GM23248 (cell line): ENCODE data around the gene NUP98. TPM values are rescaled to one million over a fixed set of nuclear protein-coding genes. Genes with fewer than 3 reads are reported as not detected.
"Not testable (repeated sequence)": the region's sequence is repeated elsewhere in the genome, so short reads cannot be mapped to it uniquely, and the experiment has no call there.

ENCODE experiments used
- DNase-seq: peaks from one replicate; pipeline ENCODE4 v3.0.0-alpha.2; 2015
- H2AFZ ChIP-seq: fragments of 200-600 bp; sonication (generic); 2 replicates; pipeline ENCODE4 v1.6.1; 2016; ENCODE audit warnings: antibody characterized with exemption
- H3F3A ChIP-seq: fragments of 200-600 bp; sonication (generic); 2 replicates; pipeline ENCODE4 v1.6.1; 2016; ENCODE audit warnings: mild to moderate bottlenecking, antibody characterized with exemption, mixed run types; ENCODE audit not compliant: insufficient read depth
- H3K27ac ChIP-seq: fragments of 200-600 bp; sonication (generic); 2 replicates; pipeline ENCODE4 v1.5.1; 2016; ENCODE audit warnings: mild to moderate bottlenecking
- H3K27me3 ChIP-seq: fragments of 200-600 bp; sonication (generic); replicated peaks from 2 replicates; pipeline ENCODE4 v1.6.1; 2016; ENCODE audit warnings: mild to moderate bottlenecking; ENCODE audit not compliant: insufficient read depth
- H3K36me3 ChIP-seq: fragments of 200-600 bp; sonication (generic); 2 replicates; pipeline ENCODE4 v1.6.1; 2016; ENCODE audit warnings: low read depth, mild to moderate bottlenecking
- H3K4me1 ChIP-seq: fragments of 200-600 bp; sonication (generic); 2 replicates; pipeline ENCODE4 v1.6.1; 2016; ENCODE audit warnings: mild to moderate bottlenecking; ENCODE audit not compliant: insufficient read depth
- H3K4me2 ChIP-seq: fragments of 200-600 bp; sonication (generic); one replicate; pipeline ENCODE4 v1.6.1; 2016; ENCODE audit warnings: mild to moderate bottlenecking; ENCODE audit not compliant: unreplicated experiment
- H3K4me3 ChIP-seq: fragments of 200-600 bp; sonication (generic); 2 replicates; pipeline ENCODE4 v1.5.1; 2016; ENCODE audit warnings: mild to moderate bottlenecking
- H3K79me2 ChIP-seq: fragments of 200-600 bp; sonication (generic); 2 replicates; pipeline ENCODE4 v1.6.1; 2016; ENCODE audit warnings: mild to moderate bottlenecking; ENCODE audit not compliant: insufficient read depth
- H3K9ac ChIP-seq: fragments of 200-600 bp; sonication (generic); 2 replicates; pipeline ENCODE4 v1.6.1; 2016; ENCODE audit warnings: mild to moderate bottlenecking
- H3K9me2 ChIP-seq: fragments of 200-600 bp; sonication (generic); 2 replicates; pipeline ENCODE4 v1.6.1; 2016; ENCODE audit warnings: mixed run types, mild to moderate bottlenecking, moderate library complexity; ENCODE audit not compliant: insufficient read depth
- H3K9me3 ChIP-seq: fragments of 200-600 bp; sonication (generic); one replicate; pipeline ENCODE4 v1.6.1; 2017; ENCODE audit warnings: low read depth
- H4K20me1 ChIP-seq: fragments of 200-600 bp; sonication (generic); 2 replicates; pipeline ENCODE4 v1.6.0; 2016; ENCODE audit not compliant: insufficient read depth
- EZH2 ChIP-seq: fragments of 200-600 bp; sonication (generic); IDR thresholded peaks from 2 replicates; pipeline ENCODE4 v1.6.1; 2018; ENCODE audit warnings: antibody characterized with exemption, mild to moderate bottlenecking; ENCODE audit not compliant: insufficient read depth, poor library complexity, severe bottlenecking
- EZH2phosphoT487 ChIP-seq: fragments of 200-600 bp; sonication (generic); IDR thresholded peaks from 2 replicates; pipeline ENCODE4 v1.6.1; 2018; ENCODE audit warnings: antibody characterized with exemption, moderate library complexity, mild to moderate bottlenecking, low read depth; ENCODE audit not compliant: insufficient read depth
- WGBS, 2 experiments: methylation state at CpG; one replicate each; pipeline ENCODE4 v1.1.6; 2015 to 2017; ENCODE audit warnings: low lambda C conversion rate in 2 of 2, low coverage in 1 of 2; ENCODE audit errors: missing lambda C conversion rate in 2 of 2; 5-methylcytosine and 5-hydroxymethylcytosine counted together
- in situ Hi-C: fragments of 300-500 bp; cut with MboI; formaldehyde crosslinking; loops from 2 replicates; pipeline ENCODE4 v1.15.0; 2020
- polyA plus RNA-seq: library from polyadenylated mRNA; unstranded; fragments of >200 nt; fragmentation: Nextera tagmentation; extraction: Ambion mirVana; gene quantifications from 2 replicates; pipeline ENCODE4 v1.2.1, GENCODE V29; 2016
- total RNA-seq: library from RNA; depleted of rRNA; stranded (reverse); fragments of >200 nt; shearing (Covaris generic); gene quantifications from 2 replicates; pipeline ENCODE4 v1.2.3, GENCODE V29; 2014

NUP98 gene
- total and polyA plus RNA-seq, 2 experiments from 2014 or later: 30.5 to 79.3 TPM

DNA sequence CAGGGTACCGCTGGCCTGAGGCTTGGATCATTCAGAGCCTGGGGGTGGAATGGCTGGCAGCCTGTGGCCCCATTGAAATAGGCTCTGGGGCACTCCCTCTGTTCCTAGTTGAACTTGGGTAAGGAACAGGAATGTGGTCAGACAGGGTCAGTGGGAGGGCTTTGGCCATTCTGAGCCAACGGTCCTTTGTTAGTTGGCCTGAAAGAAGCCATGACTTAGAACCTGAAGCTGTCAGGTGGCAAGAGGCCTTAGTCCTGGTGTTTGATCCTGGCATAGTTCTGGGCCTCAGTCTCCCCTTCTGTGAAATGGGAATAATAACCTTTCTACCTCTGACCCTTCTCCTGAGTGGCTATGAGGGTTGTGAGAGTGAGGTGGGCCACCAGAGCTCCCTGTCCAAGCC lies 19.3 kb upstream of the NUP98 start:
- Histone ChIP-seq H2AFZ (no peak overlapping the region), H3K36me3 (no peaks in the 10 kb centered on the region), H3K9me3 (no peaks in the 10 kb centered on the region), H3F3A (no peaks in the 10 kb centered on the region), H4K20me1 (no peaks in the 10 kb centered on the region), H3K4me1 (no peaks in the 10 kb centered on the region), H3K79me2 (no peaks in the 10 kb centered on the region), H3K27ac (no peak overlapping the region), H3K9ac (no peak overlapping the region), H3K27me3 (no peaks in the 10 kb centered on the region), H3K4me3 (no peak overlapping the region), H3K9me2 (no peaks in the 10 kb centered on the region), H3K4me2 (no peak overlapping the region)
- TF ChIP-seq EZH2phosphoT487: no peak
- no peak for TF ChIP-seq EZH2
- no peak for DNase-seq
- 95% methylated on average over 2 of the region's 2 CpGs for WGBS, 2 experiments
- in situ Hi-C loops: loop anchor here (25.0 kb wide), 1 partner anchor 354 kb away; no protein-coding TSS in a partner anchor

DNA sequence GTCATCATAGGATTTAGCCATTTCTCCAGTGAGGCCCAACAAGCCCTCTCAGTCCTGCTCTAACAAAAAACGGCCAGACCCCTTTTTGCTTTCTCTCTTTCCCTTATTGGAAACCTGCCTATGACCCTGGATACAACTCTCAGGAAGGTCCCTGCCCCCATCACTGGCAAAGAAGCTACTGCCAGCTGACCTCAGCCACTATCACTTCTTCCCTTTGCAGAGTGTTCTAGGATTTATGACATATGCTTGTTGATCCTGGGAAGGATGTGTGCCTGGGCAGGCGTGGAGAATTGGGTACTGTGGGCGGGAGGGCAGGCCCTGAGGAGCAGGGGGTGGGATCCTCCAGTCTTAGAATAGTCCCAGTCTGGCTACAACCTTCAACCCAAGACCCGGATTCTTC lies 18.5 kb upstream of the NUP98 start:
- no peaks in the 10 kb centered on the region for H3K79me2 ChIP-seq
- DNase-seq: no peak
- H4K20me1 ChIP-seq: no peaks in the 10 kb centered on the region
- TF ChIP-seq EZH2: no peak
- TF ChIP-seq EZH2phosphoT487: no peak
- H3K9ac ChIP-seq: no peak overlapping the region
- no peaks in the 10 kb centered on the region for H3F3A ChIP-seq
- H3K27ac ChIP-seq: no peak overlapping the region
- H3K9me2 ChIP-seq: no peaks in the 10 kb centered on the region
- H3K4me2 ChIP-seq: no peak overlapping the region
- no peaks in the 10 kb centered on the region for H3K27me3 ChIP-seq
- no peaks in the 10 kb centered on the region for H3K4me1 ChIP-seq
- in situ Hi-C loops: loop anchor here (25.0 kb wide), 1 partner anchor 354 kb away; no protein-coding TSS in a partner anchor
- no peak overlapping the region for H3K4me3 ChIP-seq
- H3K36me3 ChIP-seq: no peaks in the 10 kb centered on the region
- H2AFZ ChIP-seq: no peak overlapping the region
- 83 to 85% methylated on average over 4 of the region's 4 CpGs for WGBS, 2 experiments
- H3K9me3 ChIP-seq: no peaks in the 10 kb centered on the region

- not testable (repeated sequence) for H3K79me2 ChIP-seq, H3K27me3 ChIP-seq, H3K9me2 ChIP-seq, H3K4me2 ChIP-seq, H3K27ac ChIP-seq, H3K9me3 ChIP-seq, H3F3A ChIP-seq, H3K4me3 ChIP-seq, DNase-seq, H3K4me1 ChIP-seq, H2AFZ ChIP-seq, H4K20me1 ChIP-seq, H3K9ac ChIP-seq, H3K36me3 ChIP-seq
- 95 to 97% methylated on average over 5 of the region's 5 CpGs for WGBS, 2 experiments
- in situ Hi-C loops: loop anchor here (25.0 kb wide), 1 partner anchor 353 kb away; no protein-coding TSS in a partner anchor
Observed at GRCh38 chr11:3814832-3815231, 17.5 kb upstream of the NUP98 start.

DNA sequence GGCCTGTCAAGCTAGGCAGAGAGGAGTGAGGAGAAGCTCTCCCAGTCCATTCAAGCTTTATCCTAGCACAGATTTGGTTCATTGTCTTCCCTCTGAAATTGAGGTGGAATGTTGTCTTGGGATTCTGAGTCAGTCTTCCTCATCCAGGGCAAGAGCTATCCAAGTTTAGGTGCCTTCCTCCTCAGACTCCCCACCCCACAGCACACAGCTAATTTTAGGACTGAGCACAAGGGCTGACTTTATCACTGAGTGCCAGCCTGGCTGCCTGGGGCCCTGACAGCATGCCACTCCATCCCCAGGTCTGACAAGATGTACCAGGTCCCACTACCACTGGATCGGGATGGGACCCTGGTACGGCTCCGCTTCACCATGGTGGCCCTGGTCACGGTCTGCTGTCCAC lies 13.6 kb upstream of the NUP98 start:
- Histone ChIP-seq H3K9ac (no peak overlapping the region), H4K20me1 (no peaks in the 10 kb centered on the region), H3K4me1 (no peaks in the 10 kb centered on the region), H3K4me3 (no peak overlapping the region), H3K9me3 (no peaks in the 10 kb centered on the region), H3K27ac (no peak overlapping the region), H3K36me3 (no peaks in the 10 kb centered on the region), H3K27me3 (no peaks in the 10 kb centered on the region), H3K79me2 (no peaks in the 10 kb centered on the region), H3F3A (peaks cover 9% of the 10 kb centered on the region), H2AFZ (no peak overlapping the region), H3K9me2 (no peaks in the 10 kb centered on the region), H3K4me2 (no peak overlapping the region)
- DNase-seq: peak; percentile 34
- WGBS, 2 experiments: 98% methylated on average over 4 of the region's 4 CpGs
- in situ Hi-C loops: loop anchor here (25.0 kb wide), 1 partner anchor 349 kb away; no protein-coding TSS in a partner anchor
- TF ChIP-seq EZH2 (no peak), EZH2phosphoT487 (no peak)

DNA sequence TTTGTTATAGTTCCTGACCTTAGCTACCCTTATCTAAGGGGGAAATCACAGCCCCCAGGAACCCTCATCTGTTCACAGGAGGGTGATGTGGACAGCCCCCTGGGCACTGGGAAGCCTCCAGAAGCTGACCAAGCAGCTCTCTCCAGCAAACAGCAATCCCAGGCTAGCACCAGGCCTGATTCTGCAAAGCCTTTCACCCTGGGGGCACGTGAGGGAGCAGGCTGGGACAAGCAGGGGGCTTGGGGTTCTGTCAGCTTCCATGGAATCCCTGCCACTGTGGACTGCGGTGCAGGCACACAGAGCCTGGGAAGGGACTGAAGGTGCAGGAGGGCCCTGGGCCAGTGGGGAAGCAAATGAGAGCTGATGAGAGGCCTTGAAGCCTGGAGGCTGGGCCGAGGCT lies 13.1 kb upstream of the NUP98 start:
- DNase-seq: no peak
- Histone ChIP-seq H4K20me1 (no peaks in the 10 kb centered on the region), H3K79me2 (no peaks in the 10 kb centered on the region), H3K27me3 (no peaks in the 10 kb centered on the region), H3K4me3 (no peak overlapping the region), H2AFZ (no peak overlapping the region), H3K9me3 (no peaks in the 10 kb centered on the region), H3K36me3 (no peaks in the 10 kb centered on the region), H3K4me2 (no peak overlapping the region), H3K4me1 (no peaks in the 10 kb centered on the region), H3K27ac (no peak overlapping the region), H3F3A (peaks cover 9% of the 10 kb centered on the region), H3K9ac (no peak overlapping the region), H3K9me2 (no peaks in the 10 kb centered on the region)
- in situ Hi-C loops: loop anchor here (25.0 kb wide), 1 partner anchor 348 kb away; no protein-coding TSS in a partner anchor
- WGBS, 2 experiments: 81 to 100% methylated on average over 3 of the region's 3 CpGs
- TF ChIP-seq EZH2phosphoT487 (no peak), EZH2 (no peak)
